ENCODE data around the gene CCDC157. TPM values are rescaled to one million over a fixed set of nuclear protein-coding genes. Genes with fewer than 3 reads are reported as not detected.
A peak's percentile ranks its signal among the peaks of the same experiment; 100 is the strongest.

CCDC157 gene
- total RNA-seq, 1 experiment from 2014 or later = 6.2 TPM

DNA sequence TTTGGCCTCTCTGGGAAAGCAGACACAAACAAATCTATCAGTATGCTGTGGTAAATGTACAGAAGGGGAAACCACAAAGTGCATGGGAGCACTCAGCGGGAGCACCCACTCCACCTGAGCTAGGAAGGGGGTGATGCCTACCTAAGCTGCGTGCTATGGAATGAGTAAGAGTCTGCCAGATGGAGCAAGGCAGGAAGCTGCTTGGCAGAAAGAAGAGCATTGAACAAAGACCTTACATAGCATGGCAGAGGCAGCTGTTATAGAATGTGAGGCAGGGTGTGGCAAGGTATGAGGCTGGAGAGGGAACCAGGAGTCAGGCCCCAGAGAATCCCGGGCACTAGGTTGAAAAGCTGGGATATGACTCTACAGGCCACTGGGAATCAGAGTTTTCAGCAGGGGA is 55.0 kb downstream of the CCDC157 start:
- ChIA-PET POLR2A (ENCODE audit: unreplicated experiment) (interaction anchor here (0.6 to 1.7 kb wide), 4 partner anchors 11 to 235 kb away, joined by 3 to 13 read pairs (median 6); no protein-coding TSS in a partner anchor), CTCF (interaction anchor here (0.7 to 1.0 kb wide), 3 partner anchors 9 to 1582 kb away, joined by 3 to 7 read pairs (median 7); no protein-coding TSS in a partner anchor)
- Histone ChIP-seq H3K79me2 (ENCODE audit: low read depth) (peaks cover 18% of the 10 kb centered on the region; the same call in 1 of the 2 replicates), H4K20me1 (ENCODE audit: insufficient read depth) (no peaks in the 10 kb centered on the region), H3K4me3 (no peak overlapping the region), H3K4me1 (replicated peaks; ENCODE audit: insufficient read depth) (peaks cover 50% of the 10 kb centered on the region), H3K36me3 (ENCODE audit: low read depth) (peaks cover 57% of the 10 kb centered on the region), H3K27me3 (ENCODE audit: insufficient read depth, low read depth) (no peaks in the 10 kb centered on the region), H3K9me2 (ENCODE audit: insufficient read depth) (no peaks in the 10 kb centered on the region), H3K9me3 (ENCODE audit: insufficient read depth, low read depth) (no peaks in the 10 kb centered on the region), H3K27ac (0 out of 2 replicates have a peak overlapping the region, but pooled peaks have one; percentile 7), H3F3A (ENCODE audit: insufficient read depth, low read depth) (peaks cover 74% of the 10 kb centered on the region), H3K4me2 (no peak overlapping the region), H2AFZ (no peak overlapping the region)
- peak; percentile 38 to 62 for DNase-seq
- intact Hi-C loops (cut with micrococcal nuclease; ENCODE audit: unreplicated experiment) = loop anchor here (1.0 kb wide), 1 partner anchor 12 kb away; no protein-coding TSS in a partner anchor
- BruUV-seq (replicated peaks) = no TSS peak
- TF ChIP-seq EZH2 (IDR thresholded peaks at IDR 0.05; ENCODE audit: low read depth) = no peak
- TF ChIP-seq, protein P1, sequence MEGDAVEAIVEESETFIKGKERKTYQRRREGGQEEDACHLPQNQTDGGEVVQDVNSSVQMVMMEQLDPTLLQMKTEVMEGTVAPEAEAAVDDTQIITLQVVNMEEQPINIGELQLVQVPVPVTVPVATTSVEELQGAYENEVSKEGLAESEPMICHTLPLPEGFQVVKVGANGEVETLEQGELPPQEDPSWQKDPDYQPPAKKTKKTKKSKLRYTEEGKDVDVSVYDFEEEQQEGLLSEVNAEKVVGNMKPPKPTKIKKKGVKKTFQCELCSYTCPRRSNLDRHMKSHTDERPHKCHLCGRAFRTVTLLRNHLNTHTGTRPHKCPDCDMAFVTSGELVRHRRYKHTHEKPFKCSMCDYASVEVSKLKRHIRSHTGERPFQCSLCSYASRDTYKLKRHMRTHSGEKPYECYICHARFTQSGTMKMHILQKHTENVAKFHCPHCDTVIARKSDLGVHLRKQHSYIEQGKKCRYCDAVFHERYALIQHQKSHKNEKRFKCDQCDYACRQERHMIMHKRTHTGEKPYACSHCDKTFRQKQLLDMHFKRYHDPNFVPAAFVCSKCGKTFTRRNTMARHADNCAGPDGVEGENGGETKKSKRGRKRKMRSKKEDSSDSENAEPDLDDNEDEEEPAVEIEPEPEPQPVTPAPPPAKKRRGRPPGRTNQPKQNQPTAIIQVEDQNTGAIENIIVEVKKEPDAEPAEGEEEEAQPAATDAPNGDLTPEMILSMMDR (conservative IDR thresholded peaks at IDR 0.05) = no peak

GRCh38 chr22:30413001-30413400 is 56.2 kb downstream of the CCDC157 start:
- TF ChIP-seq, protein P1 (conservative IDR thresholded peaks at IDR 0.05) = no peak
- no peak for TF ChIP-seq EZH2 (IDR thresholded peaks at IDR 0.05; ENCODE audit: low read depth)
- no peak overlapping the region for H3K4me3 ChIP-seq
- ChIA-PET CTCF (interaction anchor here (0.6 to 0.7 kb wide), 3 partner anchors 14 to 27 kb away, joined by 3 to 5 read pairs (median 3); no protein-coding TSS in a partner anchor), POLR2A (ENCODE audit: unreplicated experiment) (interaction anchor here (0.6 to 1.7 kb wide), 2 partner anchors 12 to 66 kb away, joined by 9 to 13 read pairs; no protein-coding TSS in a partner anchor)
- H3K9me3 ChIP-seq (ENCODE audit: insufficient read depth, low read depth) = no peaks in the 10 kb centered on the region
- H3K36me3 ChIP-seq (ENCODE audit: low read depth) = peaks cover 60% of the 10 kb centered on the region
- H3K27me3 ChIP-seq (ENCODE audit: insufficient read depth, low read depth) = no peaks in the 10 kb centered on the region
- peaks cover 12% of the 10 kb centered on the region; the same call in 1 of the 2 replicates for H3K79me2 ChIP-seq (ENCODE audit: low read depth)
- intact Hi-C loops (cut with micrococcal nuclease; ENCODE audit: unreplicated experiment) = no loop called here
- H3K9me2 ChIP-seq (ENCODE audit: insufficient read depth) = no peaks in the 10 kb centered on the region
- no TSS peak for BruUV-seq (replicated peaks)
- no peak overlapping the region; the same call in 1 of the 2 replicates for H3K27ac ChIP-seq
- H3K4me2 ChIP-seq = no peak overlapping the region
- no peaks in the 10 kb centered on the region for H4K20me1 ChIP-seq (ENCODE audit: insufficient read depth)
- peaks cover 67% of the 10 kb centered on the region for H3F3A ChIP-seq (ENCODE audit: insufficient read depth, low read depth)
- DNase-seq = no peak
- H2AFZ ChIP-seq = no peak overlapping the region
- H3K4me1 ChIP-seq (replicated peaks; ENCODE audit: insufficient read depth) = peaks cover 41% of the 10 kb centered on the region

GRCh38 chr22:30413745-30414524 is 57.1 kb downstream of the CCDC157 start:
- no peaks in the 10 kb centered on the region for H4K20me1 ChIP-seq (ENCODE audit: insufficient read depth)
- peaks cover 12% of the 10 kb centered on the region; the same call in 1 of the 2 replicates for H3K79me2 ChIP-seq (ENCODE audit: low read depth)
- TF ChIP-seq, protein P1 (conservative IDR thresholded peaks at IDR 0.05) = no peak
- no peak for TF ChIP-seq EZH2 (IDR thresholded peaks at IDR 0.05; ENCODE audit: low read depth)
- intact Hi-C loops (cut with micrococcal nuclease; ENCODE audit: unreplicated experiment) = no loop called here
- no peaks in the 10 kb centered on the region for H3K9me3 ChIP-seq (ENCODE audit: insufficient read depth, low read depth)
- H3K27me3 ChIP-seq (ENCODE audit: insufficient read depth, low read depth) = no peaks in the 10 kb centered on the region
- H3K4me2 ChIP-seq = no peak overlapping the region
- no peak overlapping the region for H3K4me3 ChIP-seq
- DNase-seq = peak in 1 of 2 experiments; percentile 29
- H3K4me1 ChIP-seq (replicated peaks; ENCODE audit: insufficient read depth) = peaks cover 38% of the 10 kb centered on the region
- peak overlapping the region; percentile 18; the same call in 1 of the 2 replicates for H3K27ac ChIP-seq
- BruUV-seq (replicated peaks) = no TSS peak
- POLR2A ChIA-PET (ENCODE audit: unreplicated experiment) = interaction anchor here (0.6 to 0.7 kb wide), 2 partner anchors 13 to 65 kb away, joined by 3 to 9 read pairs; no protein-coding TSS in a partner anchor
- CTCF ChIA-PET = interaction anchor here (0.6 kb wide), 1 partner anchor 13 kb away, joined by 3 read pairs; no protein-coding TSS in a partner anchor
- no peaks in the 10 kb centered on the region for H3K9me2 ChIP-seq (ENCODE audit: insufficient read depth)
- peaks cover 64% of the 10 kb centered on the region for H3F3A ChIP-seq (ENCODE audit: insufficient read depth, low read depth)
- peaks cover 68% of the 10 kb centered on the region for H3K36me3 ChIP-seq (ENCODE audit: low read depth)
- no peak overlapping the region for H2AFZ ChIP-seq
